ENCODE data around the gene BEAN1. TPM values are rescaled to one million over a fixed set of nuclear protein-coding genes. Genes with fewer than 3 reads are reported as not detected.

Gene BEAN1
- total and polyA plus RNA-seq, 7 donors = 0.01 to 0.08 TPM; not detected in 5

DNA sequence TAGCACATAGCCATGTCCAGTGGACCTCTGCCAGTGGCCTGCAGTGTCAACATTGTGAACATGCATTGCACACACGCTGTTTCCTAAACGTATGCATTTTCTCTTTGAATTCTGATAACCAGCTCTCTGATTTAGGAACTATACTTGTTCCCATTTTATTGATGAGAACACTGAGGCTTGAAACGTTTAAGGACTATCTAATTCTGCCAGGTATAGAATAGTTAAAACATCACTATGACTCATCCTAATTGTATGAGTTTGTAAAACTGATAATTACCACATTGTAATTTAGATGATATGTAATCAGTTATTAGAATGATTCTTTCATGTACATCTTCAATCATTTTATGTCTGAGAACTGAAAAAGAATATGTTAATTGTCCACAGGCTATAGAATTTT, 3.1 kb downstream of the BEAN1 start:
- DNase-seq (no peak), ATAC-seq (no peak)
- TF ChIP-seq, protein P1, sequence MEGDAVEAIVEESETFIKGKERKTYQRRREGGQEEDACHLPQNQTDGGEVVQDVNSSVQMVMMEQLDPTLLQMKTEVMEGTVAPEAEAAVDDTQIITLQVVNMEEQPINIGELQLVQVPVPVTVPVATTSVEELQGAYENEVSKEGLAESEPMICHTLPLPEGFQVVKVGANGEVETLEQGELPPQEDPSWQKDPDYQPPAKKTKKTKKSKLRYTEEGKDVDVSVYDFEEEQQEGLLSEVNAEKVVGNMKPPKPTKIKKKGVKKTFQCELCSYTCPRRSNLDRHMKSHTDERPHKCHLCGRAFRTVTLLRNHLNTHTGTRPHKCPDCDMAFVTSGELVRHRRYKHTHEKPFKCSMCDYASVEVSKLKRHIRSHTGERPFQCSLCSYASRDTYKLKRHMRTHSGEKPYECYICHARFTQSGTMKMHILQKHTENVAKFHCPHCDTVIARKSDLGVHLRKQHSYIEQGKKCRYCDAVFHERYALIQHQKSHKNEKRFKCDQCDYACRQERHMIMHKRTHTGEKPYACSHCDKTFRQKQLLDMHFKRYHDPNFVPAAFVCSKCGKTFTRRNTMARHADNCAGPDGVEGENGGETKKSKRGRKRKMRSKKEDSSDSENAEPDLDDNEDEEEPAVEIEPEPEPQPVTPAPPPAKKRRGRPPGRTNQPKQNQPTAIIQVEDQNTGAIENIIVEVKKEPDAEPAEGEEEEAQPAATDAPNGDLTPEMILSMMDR (IDR thresholded peaks at IDR 0.05) = no peak
- H3K4me1 ChIP-seq = peaks cover 8% of the 10 kb centered on the region
- no peaks in the 10 kb centered on the region for H3K9me3 ChIP-seq
- no peak overlapping the region for H3K27ac ChIP-seq
- 69 to 78% (median 72%) methylated on average over 3 of the region's 3 CpGs for WGBS, 3 donors
- H3K4me3 ChIP-seq = no peak overlapping the region
- peaks cover 0 to 66% (median 19%) of the 10 kb centered on the region in 3 donors for H3K27me3 ChIP-seq (ENCODE audit: insufficient read depth in 3 of 3, low read length in 2 of 3)
- intact Hi-C loops (cut with DNase I) = no loop called here
- H3K36me3 ChIP-seq (ENCODE audit: insufficient read depth in 1 of 2, low read depth in 1 of 2) = no peaks in the 10 kb centered on the region

DNA sequence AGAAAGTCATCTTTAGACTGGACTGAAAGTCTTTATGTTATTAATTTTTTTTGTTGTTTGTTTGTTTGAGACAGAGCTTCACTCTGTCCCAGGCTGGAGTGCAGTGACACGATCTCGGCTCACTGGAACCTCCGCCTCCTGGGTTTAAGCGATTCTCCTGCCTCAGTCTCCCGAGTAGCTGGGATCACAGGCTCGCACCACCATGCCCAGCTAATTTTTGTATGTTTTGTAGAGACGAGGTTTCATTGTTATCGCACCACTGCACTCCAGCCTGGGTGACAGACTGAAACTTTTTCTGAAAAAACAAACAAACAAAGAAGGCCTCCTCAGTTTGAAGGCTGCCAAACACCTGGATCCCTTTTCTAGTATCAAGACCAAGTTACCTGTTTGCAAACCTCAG, 4.7 kb downstream of the BEAN1 start:
- no peak overlapping the region for H3K4me3 ChIP-seq
- TF ChIP-seq, protein P1 (IDR thresholded peaks at IDR 0.05) = no peak
- DNase-seq (no peak), ATAC-seq (no peak)
- 80 to 85% (median 81%) methylated on average over 8 of the region's 8 CpGs for WGBS, 3 donors
- peaks cover 0 to 50% (median 10%) of the 10 kb centered on the region in 3 donors for H3K27me3 ChIP-seq (ENCODE audit: insufficient read depth in 3 of 3, low read length in 2 of 3)
- H3K36me3 ChIP-seq (ENCODE audit: insufficient read depth in 1 of 2, low read depth in 1 of 2) = no peaks in the 10 kb centered on the region
- H3K27ac ChIP-seq = no peak overlapping the region
- intact Hi-C loops (cut with DNase I) = no loop called here
- H3K9me3 ChIP-seq = no peaks in the 10 kb centered on the region
- peaks cover 8% of the 10 kb centered on the region for H3K4me1 ChIP-seq

DNA sequence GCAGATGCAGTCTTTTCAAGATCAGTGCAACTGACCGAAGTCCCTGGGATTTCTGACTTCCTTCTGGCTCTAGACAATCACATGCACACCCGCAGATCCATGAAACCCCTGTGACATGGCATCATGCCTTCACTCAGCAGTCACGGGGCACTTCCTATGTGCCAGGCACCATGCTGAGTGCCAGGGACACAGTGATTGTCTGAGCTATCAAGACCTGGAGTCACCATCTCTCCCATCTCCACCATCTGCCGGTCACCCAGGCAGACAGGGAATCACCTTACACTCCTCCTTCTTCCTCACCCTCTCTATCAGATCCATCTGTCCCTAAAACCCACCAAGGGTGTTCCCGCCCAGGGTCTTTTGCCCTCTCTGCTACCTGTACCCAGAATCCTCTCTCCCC, 5.3 kb downstream of the BEAN1 start:
- WGBS, 3 donors = 57 to 72% (median 58%) methylated on average over 5 of the region's 5 CpGs
- Histone ChIP-seq H3K4me1 (peaks cover 7% of the 10 kb centered on the region), H3K27me3 (ENCODE audit: insufficient read depth in 3 of 3, low read length in 2 of 3) (peaks cover 0 to 47% (median 9%) of the 10 kb centered on the region in 3 donors), H3K27ac (no peak overlapping the region), H3K4me3 (no peak overlapping the region), H3K9me3 (no peaks in the 10 kb centered on the region), H3K36me3 (ENCODE audit: insufficient read depth in 1 of 2, low read depth in 1 of 2) (no peaks in the 10 kb centered on the region)
- intact Hi-C loops (cut with DNase I) = no loop called here
- DNase-seq = no peak
- no peak for ATAC-seq
- TF ChIP-seq, protein P1 (IDR thresholded peaks at IDR 0.05) = no peak

DNA sequence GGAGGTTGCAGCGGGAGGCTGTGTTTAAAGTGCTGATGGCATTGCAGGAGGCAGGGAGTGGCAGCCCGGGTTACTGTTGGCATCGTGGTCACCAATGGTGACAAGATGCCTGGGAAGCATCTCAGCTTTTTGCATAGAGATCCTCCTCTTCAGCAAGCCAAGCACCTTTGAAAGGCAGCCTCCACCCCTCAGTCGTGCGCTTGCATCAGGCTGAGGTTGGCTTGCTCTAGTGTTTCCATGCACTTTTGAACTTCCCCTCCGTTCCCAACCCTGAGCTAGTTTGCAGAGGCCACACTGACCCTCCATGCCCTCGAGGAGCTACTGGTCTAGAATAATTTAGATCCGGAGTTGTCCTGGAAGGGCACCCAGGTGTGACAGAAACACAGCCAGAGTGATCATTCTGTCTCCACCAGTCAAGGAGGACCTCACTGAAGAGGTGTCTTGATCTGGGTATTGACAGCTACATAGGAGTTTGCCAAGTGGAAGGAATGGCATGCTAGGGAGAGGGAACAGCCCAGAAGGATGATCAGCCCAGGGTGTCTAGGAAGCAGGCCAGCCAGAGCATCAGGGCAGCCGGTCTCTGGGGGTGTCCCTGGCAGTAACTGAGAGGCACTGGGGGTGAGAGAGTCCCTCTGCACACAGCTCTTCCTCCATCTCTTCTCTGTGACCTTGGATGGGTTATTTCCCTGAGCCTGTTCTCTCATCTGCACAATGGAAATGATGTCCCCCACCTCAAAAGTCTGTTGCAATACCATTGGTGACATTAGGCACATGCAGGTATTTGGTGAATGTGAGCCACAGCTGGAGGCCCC, 7.7 kb downstream of the BEAN1 start:
- Histone ChIP-seq H3K4me1 (no peaks in the 10 kb centered on the region), H3K27me3 (ENCODE audit: insufficient read depth in 3 of 3, low read length in 2 of 3) (peaks cover 0 to 23% (median 4%) of the 10 kb centered on the region in 3 donors), H3K36me3 (ENCODE audit: insufficient read depth in 1 of 2, low read depth in 1 of 2) (no peaks in the 10 kb centered on the region), H3K27ac (no peak overlapping the region), H3K4me3 (no peak overlapping the region), H3K9me3 (no peaks in the 10 kb centered on the region)
- DNase-seq = no peak
- TF ChIP-seq, protein P1 (IDR thresholded peaks at IDR 0.05) = no peak
- ATAC-seq = no peak
- WGBS, 3 donors = 74 to 84% (median 81%) methylated on average over 9 of the region's 9 CpGs
- intact Hi-C loops (cut with DNase I) = no loop called here
